ENCODE data around the gene KRIT1. TPM values are rescaled to one million over a fixed set of nuclear protein-coding genes. Genes with fewer than 3 reads are reported as not detected.

The KRIT1 gene
- total and polyA plus RNA-seq, 2 experiments from 2014 or later: 29.5 to 29.7 TPM

- TF ChIP-seq EZH2phosphoT487 (IDR thresholded peaks at IDR 0.05; ENCODE audit: insufficient read depth, low read depth) (no peak), EZH2 (IDR thresholded peaks at IDR 0.05; ENCODE audit: insufficient read depth, poor library complexity, severe bottlenecking) (no peak)
- Histone ChIP-seq H3K9me3 (ENCODE audit: low read depth) (no peaks in the 10 kb centered on the region), H4K20me1 (ENCODE audit: insufficient read depth) (0 out of 2 replicates have a peak, but pooled peaks cover 5% of the 10 kb centered on the region), H3K36me3 (ENCODE audit: low read depth) (peaks cover 6% of the 10 kb centered on the region; the same call in 1 of the 2 replicates), H3K4me3 (peak overlapping the region; percentile 91), H3K9ac (peak overlapping the region; percentile 92), H3K27ac (peak overlapping the region; percentile 81), H3K4me1 (ENCODE audit: insufficient read depth) (peaks cover 25% of the 10 kb centered on the region), H3K4me2 (ENCODE audit: unreplicated experiment) (peak overlapping the region; percentile 83), H3K79me2 (ENCODE audit: insufficient read depth) (peaks cover 97% of the 10 kb centered on the region), H3F3A (ENCODE audit: insufficient read depth) (peaks cover 9% of the 10 kb centered on the region; the same call in 1 of the 2 replicates), H3K27me3 (replicated peaks; ENCODE audit: insufficient read depth) (no peaks in the 10 kb centered on the region), H2AFZ (peak overlapping the region; percentile 92), H3K9me2 (ENCODE audit: insufficient read depth) (no peaks in the 10 kb centered on the region)
- 0 to 1% methylated on average over 27 to 32 of the region's 35 CpGs for WGBS, 2 experiments (ENCODE audit: low coverage in 1 of 2, low lambda C conversion rate in 2 of 2, missing lambda C conversion rate in 2 of 2)
- in situ Hi-C loops (cut with MboI): no loop called here
- peak; percentile 61 for DNase-seq
Measured at GRCh38 chr7:92246360-92247101, 817 bp upstream of the KRIT1 start.

DNA sequence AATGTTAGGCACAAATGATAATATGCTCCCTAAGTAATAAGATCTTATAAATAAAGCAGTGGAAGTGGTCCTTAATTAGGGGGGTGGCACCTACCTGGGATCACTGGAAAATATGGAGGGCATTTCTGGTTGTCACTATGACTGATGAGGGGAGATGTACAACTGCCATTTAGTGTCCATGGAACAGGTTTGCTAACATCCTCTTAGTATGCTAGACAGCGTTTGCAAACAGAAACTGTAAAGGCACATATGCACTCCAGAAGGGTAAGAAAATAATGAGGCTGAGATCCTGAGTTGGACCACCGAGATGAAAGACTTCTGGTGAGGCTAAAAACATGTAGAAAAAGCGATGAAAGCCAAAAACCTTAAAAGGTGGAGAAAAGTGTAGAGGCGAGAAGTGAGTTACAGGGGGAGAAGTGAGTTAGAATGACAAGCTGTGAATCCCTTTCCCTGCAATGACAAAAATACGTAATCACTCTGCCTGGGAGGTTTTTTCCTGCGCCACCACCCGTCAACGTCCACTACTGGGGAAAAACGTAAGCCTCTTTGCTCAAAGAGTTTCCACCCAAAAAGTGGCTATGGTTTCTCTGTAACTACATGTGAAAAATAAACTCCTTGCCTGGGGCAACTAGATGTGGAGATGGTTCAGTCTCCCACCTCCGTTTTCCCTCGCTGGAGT is 767 bp downstream of the KRIT1 start:
- peak overlapping the region; percentile 92 for H3K9ac ChIP-seq
- WGBS, 2 experiments (ENCODE audit: low coverage in 1 of 2, low lambda C conversion rate in 2 of 2, missing lambda C conversion rate in 2 of 2): 1 to 2% methylated on average over 11 of the region's 11 CpGs
- in situ Hi-C loops (cut with MboI): no loop called here

DNA sequence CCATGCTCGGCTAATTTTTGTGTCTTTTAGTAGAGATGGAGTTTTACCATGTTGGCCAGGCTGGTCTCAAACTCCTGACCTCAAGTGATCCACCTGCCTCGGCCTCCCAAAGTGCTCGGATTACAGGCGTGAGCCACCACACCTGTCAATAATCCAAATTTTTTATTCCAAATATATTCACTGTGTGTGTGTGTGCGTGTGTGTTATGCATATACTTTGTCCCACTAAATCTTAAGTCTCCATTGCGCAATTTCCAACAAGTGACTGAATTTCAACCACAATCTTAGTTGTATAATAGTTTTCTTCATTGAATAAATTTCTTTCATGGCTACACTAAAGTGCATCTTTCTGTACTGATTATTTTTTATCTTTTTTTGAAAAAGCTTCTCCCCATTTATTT is 2.7 kb downstream of the KRIT1 start:
- Histone ChIP-seq H3K4me2 (ENCODE audit: unreplicated experiment) (no peak overlapping the region), H3K36me3 (ENCODE audit: low read depth) (peaks cover 34% of the 10 kb centered on the region), H2AFZ (no peak overlapping the region), H3K79me2 (ENCODE audit: insufficient read depth) (peaks cover 69% of the 10 kb centered on the region), H4K20me1 (ENCODE audit: insufficient read depth) (no peaks in the 10 kb centered on the region), H3F3A (ENCODE audit: insufficient read depth) (no peaks in the 10 kb centered on the region), H3K27ac (no peak overlapping the region), H3K27me3 (replicated peaks; ENCODE audit: insufficient read depth) (no peaks in the 10 kb centered on the region), H3K4me1 (ENCODE audit: insufficient read depth) (peaks cover 19% of the 10 kb centered on the region), H3K9me2 (ENCODE audit: insufficient read depth) (no peaks in the 10 kb centered on the region), H3K9ac (no peak overlapping the region), H3K4me3 (no peak overlapping the region), H3K9me3 (ENCODE audit: low read depth) (no peaks in the 10 kb centered on the region)
- WGBS, 2 experiments (ENCODE audit: low coverage in 1 of 2, low lambda C conversion rate in 2 of 2, missing lambda C conversion rate in 2 of 2): 90 to 92% methylated on average over 6 of the region's 6 CpGs
- in situ Hi-C loops (cut with MboI): no loop called here
- DNase-seq: peak; percentile 37
- TF ChIP-seq EZH2phosphoT487 (IDR thresholded peaks at IDR 0.05; ENCODE audit: insufficient read depth, low read depth) (no peak), EZH2 (IDR thresholded peaks at IDR 0.05; ENCODE audit: insufficient read depth, poor library complexity, severe bottlenecking) (no peak)

More for the DNA sequence above, 767 bp downstream of the KRIT1 start:
- TF ChIP-seq EZH2 (IDR thresholded peaks at IDR 0.05; ENCODE audit: insufficient read depth, poor library complexity, severe bottlenecking) (no peak), EZH2phosphoT487 (IDR thresholded peaks at IDR 0.05; ENCODE audit: insufficient read depth, low read depth) (no peak)
- peak overlapping the region; percentile 95 for H3K4me2 ChIP-seq (ENCODE audit: unreplicated experiment)
- peak overlapping the region; percentile 91 for H3K4me3 ChIP-seq
- H3K4me1 ChIP-seq (ENCODE audit: insufficient read depth): peaks cover 25% of the 10 kb centered on the region
- peak; percentile 65 for DNase-seq
- no peaks in the 10 kb centered on the region for H3K9me2 ChIP-seq (ENCODE audit: insufficient read depth)
- no peaks in the 10 kb centered on the region for H3F3A ChIP-seq (ENCODE audit: insufficient read depth)
- H3K27ac ChIP-seq: peak overlapping the region; percentile 81
- no peaks in the 10 kb centered on the region for H3K27me3 ChIP-seq (replicated peaks; ENCODE audit: insufficient read depth)
- H3K36me3 ChIP-seq (ENCODE audit: low read depth): peaks cover 18% of the 10 kb centered on the region
- no peaks in the 10 kb centered on the region for H3K9me3 ChIP-seq (ENCODE audit: low read depth)
- H2AFZ ChIP-seq: peak overlapping the region; percentile 92
- H4K20me1 ChIP-seq (ENCODE audit: insufficient read depth): no peaks in the 10 kb centered on the region
- peaks cover 89% of the 10 kb centered on the region for H3K79me2 ChIP-seq (ENCODE audit: insufficient read depth)

GRCh38 chr7:92230547-92230946 is 15.2 kb downstream of the KRIT1 start:
- Histone ChIP-seq H3K27me3 (replicated peaks; ENCODE audit: insufficient read depth) (no peaks in the 10 kb centered on the region), H3K9me3 (ENCODE audit: low read depth) (no peaks in the 10 kb centered on the region), H3K4me1 (ENCODE audit: insufficient read depth) (no peaks in the 10 kb centered on the region), H3K79me2 (ENCODE audit: insufficient read depth) (no peaks in the 10 kb centered on the region), H3K27ac (no peak overlapping the region), H3K4me3 (no peak overlapping the region), H3K4me2 (ENCODE audit: unreplicated experiment) (no peak overlapping the region), H3K36me3 (ENCODE audit: low read depth) (peaks cover 78% of the 10 kb centered on the region), H3K9ac (no peak overlapping the region), H3F3A (ENCODE audit: insufficient read depth) (no peaks in the 10 kb centered on the region), H4K20me1 (ENCODE audit: insufficient read depth) (no peaks in the 10 kb centered on the region), H3K9me2 (ENCODE audit: insufficient read depth) (no peaks in the 10 kb centered on the region), H2AFZ (no peak overlapping the region)
- 72 to 79% methylated on average over 2 of the region's 2 CpGs for WGBS, 2 experiments (ENCODE audit: low coverage in 1 of 2, low lambda C conversion rate in 2 of 2, missing lambda C conversion rate in 2 of 2)
- in situ Hi-C loops (cut with MboI): no loop called here
- DNase-seq: no peak
- TF ChIP-seq EZH2phosphoT487 (IDR thresholded peaks at IDR 0.05; ENCODE audit: insufficient read depth, low read depth) (no peak), EZH2 (IDR thresholded peaks at IDR 0.05; ENCODE audit: insufficient read depth, poor library complexity, severe bottlenecking) (no peak)
